Fibroblast of gingiva (primary cell): Measurements from ENCODE around the gene PVR.
"Not testable (repeated sequence)": the region's sequence is repeated elsewhere in the genome, so short reads cannot be mapped to it uniquely, and the experiment has no call there.

Source experiments
- DNase-seq: peaks from one replicate; pipeline ENCODE4 v3.0.0-alpha.2; 2011; ENCODE audit warnings: low read depth

The PVR gene

GRCh38 chr19:44700547-44700946 lies 56.8 kb downstream of the PVR start:
- no peak for DNase-seq

- DNase-seq = no peak
These were observed 57.5 kb downstream of the PVR start for GRCh38 chr19:44701228-44701627.

GRCh38 chr19:44702551-44703176 lies 59.0 kb downstream of the PVR start:
- DNase-seq = no peak

- no peak for DNase-seq
These were observed 59.8 kb downstream of the PVR start for GRCh38 chr19:44703336-44704078.

GRCh38 chr19:44704982-44705381 lies 61.3 kb downstream of the PVR start:
- no peak for DNase-seq

- DNase-seq = no peak
These were observed 61.8 kb downstream of the PVR start for GRCh38 chr19:44705502-44706010.

- no peak for DNase-seq
These were observed 63.0 kb downstream of the PVR start for GRCh38 chr19:44706506-44707236.

- no peak for DNase-seq
These were observed 64.1 kb downstream of the PVR start for GRCh38 chr19:44707794-44708193.

- no peak for DNase-seq
These were observed 65.2 kb downstream of the PVR start for GRCh38 chr19:44708940-44709339.

GRCh38 chr19:44709434-44710266 lies 65.9 kb downstream of the PVR start:
- not testable (repeated sequence) for DNase-seq

GRCh38 chr19:44710483-44710882 lies 66.8 kb downstream of the PVR start:
- DNase-seq = no peak

GRCh38 chr19:44712864-44713515 lies 69.3 kb downstream of the PVR start:
- DNase-seq = no peak
